Lower lobe of right lung (tissue), 2 donors: Measurements from ENCODE around the gene OR2L8. TPM values are rescaled to one million over a fixed set of nuclear protein-coding genes. Genes with fewer than 3 reads are reported as not detected.

Experiments
- ATAC-seq, 2 donors: fragments of 200-7000 bp; cut with Tn5 transposase; one replicate each; pipeline ENCODE4 v1.9.1; 2020 to 2022; ENCODE audit warnings: mild to moderate bottlenecking in 2 of 2, moderate library complexity in 2 of 2
- DNase-seq: peaks from one replicate; pipeline ENCODE4 v3.0.0-alpha.2; 2020
- H3K27ac ChIP-seq: fragments of 200-600 bp; one replicate; pipeline ENCODE4 v1.8.0; 2022
- H3K27me3 ChIP-seq: fragments of 200-600 bp; one replicate; pipeline ENCODE4 v1.8.0; 2022; ENCODE audit warnings: low read depth
- H3K36me3 ChIP-seq: fragments of 200-600 bp; one replicate; pipeline ENCODE4 v1.8.0; 2022; ENCODE audit warnings: mild to moderate bottlenecking
- H3K4me1 ChIP-seq: fragments of 200-600 bp; one replicate; pipeline ENCODE4 v1.8.0; 2022
- H3K4me3 ChIP-seq: fragments of 200-600 bp; one replicate; pipeline ENCODE4 v1.8.0; 2022; ENCODE audit warnings: mild to moderate bottlenecking
- H3K9me3 ChIP-seq: fragments of 200-600 bp; one replicate; pipeline ENCODE4 v1.8.0; 2022
- intact Hi-C: fragments of 100-400 bp; cut with DNase I; formaldehyde crosslinking; loops from one replicate; pipeline ENCODE4 v1.11.0; 2022
- total RNA-seq: library from RNA; stranded (reverse); fragmentation: NEBNext Ultra II Directional; extraction: Animal tissue kit (Norgen Biotek cat#: 25700); gene quantifications from one replicate; pipeline ENCODE4 v1.2.1, GENCODE V29; 2021
- TF ChIP-seq, protein P1 (sequence below): fragments of 200-600 bp; IDR thresholded peaks from one replicate; pipeline ENCODE4 v1.8.0; 2022; ENCODE audit warnings: antibody characterized with exemption, mild to moderate bottlenecking
- donor health status: DM: no; HTN: yes; CAD: no; lungs with severe emphysema.

OR2L8 gene
- total RNA-seq, 1 donor from 2014 or later = not detected

DNA sequence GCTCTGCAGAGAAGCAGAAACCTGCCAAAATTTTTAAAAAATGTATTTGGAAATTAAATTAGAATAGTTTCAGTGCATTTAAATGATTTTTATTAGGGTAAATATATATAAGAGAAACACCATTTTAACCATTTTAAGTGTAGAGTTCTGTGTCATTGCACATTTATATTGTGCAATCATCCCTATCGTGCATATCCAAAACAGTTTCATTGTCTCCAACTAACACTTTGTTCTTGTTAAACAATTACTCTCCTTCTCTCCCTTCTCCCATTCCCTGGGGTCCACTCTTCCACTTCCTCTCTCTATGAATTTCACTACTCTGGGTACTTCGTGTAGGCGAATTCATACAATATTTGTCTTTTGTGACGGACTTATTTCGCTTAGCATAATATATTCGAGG is 6.0 kb upstream of the OR2L8 start:
- H3K27ac ChIP-seq = no peak overlapping the region
- no peaks in the 10 kb centered on the region for H3K4me1 ChIP-seq
- no peaks in the 10 kb centered on the region for H3K27me3 ChIP-seq
- DNase-seq (no peak), ATAC-seq (no peak)
- TF ChIP-seq, protein P1, sequence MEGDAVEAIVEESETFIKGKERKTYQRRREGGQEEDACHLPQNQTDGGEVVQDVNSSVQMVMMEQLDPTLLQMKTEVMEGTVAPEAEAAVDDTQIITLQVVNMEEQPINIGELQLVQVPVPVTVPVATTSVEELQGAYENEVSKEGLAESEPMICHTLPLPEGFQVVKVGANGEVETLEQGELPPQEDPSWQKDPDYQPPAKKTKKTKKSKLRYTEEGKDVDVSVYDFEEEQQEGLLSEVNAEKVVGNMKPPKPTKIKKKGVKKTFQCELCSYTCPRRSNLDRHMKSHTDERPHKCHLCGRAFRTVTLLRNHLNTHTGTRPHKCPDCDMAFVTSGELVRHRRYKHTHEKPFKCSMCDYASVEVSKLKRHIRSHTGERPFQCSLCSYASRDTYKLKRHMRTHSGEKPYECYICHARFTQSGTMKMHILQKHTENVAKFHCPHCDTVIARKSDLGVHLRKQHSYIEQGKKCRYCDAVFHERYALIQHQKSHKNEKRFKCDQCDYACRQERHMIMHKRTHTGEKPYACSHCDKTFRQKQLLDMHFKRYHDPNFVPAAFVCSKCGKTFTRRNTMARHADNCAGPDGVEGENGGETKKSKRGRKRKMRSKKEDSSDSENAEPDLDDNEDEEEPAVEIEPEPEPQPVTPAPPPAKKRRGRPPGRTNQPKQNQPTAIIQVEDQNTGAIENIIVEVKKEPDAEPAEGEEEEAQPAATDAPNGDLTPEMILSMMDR = no peak
- no peaks in the 10 kb centered on the region for H3K9me3 ChIP-seq
- intact Hi-C loops = no loop called here
- H3K4me3 ChIP-seq = no peak overlapping the region
- no peaks in the 10 kb centered on the region for H3K36me3 ChIP-seq

DNA sequence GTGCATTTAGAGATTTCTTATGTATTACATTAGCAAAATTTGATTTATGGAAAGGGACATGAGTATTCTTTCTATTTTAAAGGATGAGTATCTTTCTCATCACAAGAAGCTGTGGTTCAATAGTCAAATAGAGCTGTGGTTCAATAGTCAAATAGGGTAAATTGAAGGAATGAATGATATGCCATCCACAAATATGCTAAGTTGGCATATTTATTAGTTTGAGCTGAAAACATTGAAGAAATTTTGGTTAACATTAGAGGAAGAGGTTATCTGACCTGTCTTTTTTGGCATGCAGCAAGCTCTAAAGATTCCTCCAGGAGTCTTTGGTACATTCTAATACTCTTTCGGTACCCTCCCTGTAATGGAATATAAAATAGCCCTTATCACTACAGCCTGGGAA is 4.8 kb downstream of the OR2L8 start:
- Histone ChIP-seq H3K4me1 (no peaks in the 10 kb centered on the region), H3K9me3 (no peaks in the 10 kb centered on the region), H3K36me3 (no peaks in the 10 kb centered on the region), H3K27me3 (no peaks in the 10 kb centered on the region), H3K4me3 (no peak overlapping the region), H3K27ac (no peak overlapping the region)
- TF ChIP-seq, protein P1 = no peak
- intact Hi-C loops = no loop called here
- no peak for ATAC-seq
- no peak for DNase-seq

DNA sequence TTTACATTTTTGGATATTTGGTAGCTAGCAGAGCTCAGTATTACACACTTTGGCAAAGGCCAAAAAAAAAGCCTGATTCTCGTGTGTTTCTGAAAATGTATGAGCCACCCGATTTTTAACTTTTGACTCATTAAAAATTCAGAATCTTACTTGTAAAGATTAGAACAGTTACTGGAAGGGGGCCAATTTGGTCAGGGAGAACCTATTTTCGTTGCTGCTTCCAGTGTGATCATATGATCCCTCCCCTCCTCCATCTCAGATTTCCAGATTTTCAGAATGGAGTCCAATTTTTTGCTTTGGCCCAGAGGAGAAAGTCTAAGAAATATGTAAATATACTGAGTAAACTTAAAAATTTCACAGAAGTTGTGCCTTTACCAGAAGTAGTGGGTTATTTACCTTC is 13.1 kb downstream of the OR2L8 start:
- intact Hi-C loops = no loop called here
- ATAC-seq = no peak
- Histone ChIP-seq H3K9me3 (no peaks in the 10 kb centered on the region), H3K4me1 (no peaks in the 10 kb centered on the region), H3K4me3 (no peak overlapping the region), H3K27me3 (no peaks in the 10 kb centered on the region), H3K36me3 (no peaks in the 10 kb centered on the region), H3K27ac (no peak overlapping the region)
- TF ChIP-seq, protein P1 = no peak
- DNase-seq = no peak

DNA sequence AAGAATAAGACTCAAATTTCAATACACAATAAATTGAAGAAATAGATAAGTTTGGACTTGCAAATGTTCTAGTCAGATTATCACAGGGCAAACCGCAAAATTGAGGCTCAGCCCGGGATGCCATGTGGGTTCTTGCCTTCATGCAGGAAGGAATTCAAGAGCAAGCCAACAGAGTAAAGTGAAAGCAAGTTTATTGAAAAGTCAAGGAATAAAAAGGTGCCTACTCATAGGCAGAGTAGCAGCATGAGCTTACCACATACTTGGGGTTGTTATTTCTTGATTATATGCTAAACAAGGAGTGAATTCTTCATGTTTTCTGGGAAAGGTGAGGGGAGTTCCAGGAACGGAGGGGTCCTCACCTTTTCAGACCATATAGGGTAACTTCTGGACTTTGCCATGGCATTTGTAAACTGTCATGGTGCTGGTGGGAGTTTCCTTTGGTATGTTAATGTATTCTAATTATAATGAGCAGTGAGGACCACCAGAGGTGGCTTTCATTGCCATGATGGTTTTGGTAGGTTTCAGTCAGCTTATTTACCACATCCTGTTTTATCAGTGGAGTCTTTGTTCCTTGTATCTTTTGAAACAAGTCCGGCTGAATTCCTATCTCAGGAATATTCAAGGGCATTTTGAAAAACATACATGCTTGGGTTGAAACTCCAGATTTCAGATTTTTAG is 14.4 kb downstream of the OR2L8 start:
- TF ChIP-seq, protein P1 = no peak
- Histone ChIP-seq H3K9me3 (no peaks in the 10 kb centered on the region), H3K27me3 (no peaks in the 10 kb centered on the region), H3K4me3 (no peak overlapping the region), H3K4me1 (no peaks in the 10 kb centered on the region), H3K36me3 (no peaks in the 10 kb centered on the region), H3K27ac (no peak overlapping the region)
- intact Hi-C loops = no loop called here
- no peak for ATAC-seq
- DNase-seq = no peak

DNA sequence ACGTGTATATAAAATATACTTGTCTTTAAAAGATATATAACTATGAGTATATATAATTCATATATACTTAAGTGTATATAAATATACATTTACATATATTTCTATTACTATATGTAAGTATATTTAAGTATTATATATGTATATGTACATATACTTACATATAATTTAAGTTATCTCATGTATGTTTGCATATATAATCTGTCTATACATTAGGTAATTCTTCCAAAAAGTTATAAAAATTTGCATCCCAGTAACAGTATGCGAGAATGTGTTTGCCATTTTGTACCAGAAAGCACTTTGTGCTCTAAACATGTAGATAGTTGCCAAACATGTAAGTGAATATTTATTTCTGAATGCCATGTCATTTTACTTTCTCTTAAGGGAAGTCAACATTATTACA is 16.3 kb downstream of the OR2L8 start, which contains the start of gene OR2AK2:
TSS of gene OR2AK2 (plus strand) at position 301 of the 400 bp plus-strand sequence. CDS start 144 bp downstream, outside the sequence.
- Histone ChIP-seq H3K36me3 (no peaks in the 10 kb centered on the region), H3K27ac (no peak within 1 kb of the TSS), H3K27me3 (no peaks in the 10 kb centered on the region), H3K4me1 (no peaks in the 10 kb centered on the region), H3K4me3 (no peak within 1 kb of the TSS), H3K9me3 (no peaks in the 10 kb centered on the region)
- ATAC-seq (no peak), DNase-seq (no peak)
- TF ChIP-seq, protein P1 = no peak
- intact Hi-C loops = no loop called here
